ENCODE measurements around the gene RAB36.

DNA sequence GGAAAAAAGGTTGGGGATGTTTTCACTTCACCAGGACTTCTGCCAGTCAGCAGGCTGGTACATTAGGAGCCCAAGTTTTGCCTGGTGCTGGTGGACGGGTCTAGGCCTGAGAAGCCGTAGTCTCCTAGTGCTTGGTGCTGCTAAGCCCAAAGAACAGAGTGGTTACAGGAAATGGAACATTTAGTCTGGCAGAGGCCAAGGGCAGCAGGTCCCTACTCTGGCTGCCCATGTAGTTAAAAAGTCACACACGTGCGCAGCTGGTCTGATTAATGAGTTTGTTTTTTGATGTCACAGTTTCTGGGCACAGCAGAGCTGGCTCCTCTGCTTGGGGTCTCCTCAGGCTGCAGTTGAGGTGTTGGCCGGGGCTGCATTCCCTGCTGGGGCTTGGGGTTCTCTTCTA lies 55.6 kb downstream of the RAB36 start:
- TF ChIP-seq, protein P1, sequence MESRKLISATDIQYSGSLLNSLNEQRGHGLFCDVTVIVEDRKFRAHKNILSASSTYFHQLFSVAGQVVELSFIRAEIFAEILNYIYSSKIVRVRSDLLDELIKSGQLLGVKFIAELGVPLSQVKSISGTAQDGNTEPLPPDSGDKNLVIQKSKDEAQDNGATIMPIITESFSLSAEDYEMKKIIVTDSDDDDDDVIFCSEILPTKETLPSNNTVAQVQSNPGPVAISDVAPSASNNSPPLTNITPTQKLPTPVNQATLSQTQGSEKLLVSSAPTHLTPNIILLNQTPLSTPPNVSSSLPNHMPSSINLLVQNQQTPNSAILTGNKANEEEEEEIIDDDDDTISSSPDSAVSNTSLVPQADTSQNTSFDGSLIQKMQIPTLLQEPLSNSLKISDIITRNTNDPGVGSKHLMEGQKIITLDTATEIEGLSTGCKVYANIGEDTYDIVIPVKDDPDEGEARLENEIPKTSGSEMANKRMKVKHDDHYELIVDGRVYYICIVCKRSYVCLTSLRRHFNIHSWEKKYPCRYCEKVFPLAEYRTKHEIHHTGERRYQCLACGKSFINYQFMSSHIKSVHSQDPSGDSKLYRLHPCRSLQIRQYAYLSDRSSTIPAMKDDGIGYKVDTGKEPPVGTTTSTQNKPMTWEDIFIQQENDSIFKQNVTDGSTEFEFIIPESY (IDR thresholded peaks at IDR 0.05) = no peak
- TF ChIP-seq, protein P2, sequence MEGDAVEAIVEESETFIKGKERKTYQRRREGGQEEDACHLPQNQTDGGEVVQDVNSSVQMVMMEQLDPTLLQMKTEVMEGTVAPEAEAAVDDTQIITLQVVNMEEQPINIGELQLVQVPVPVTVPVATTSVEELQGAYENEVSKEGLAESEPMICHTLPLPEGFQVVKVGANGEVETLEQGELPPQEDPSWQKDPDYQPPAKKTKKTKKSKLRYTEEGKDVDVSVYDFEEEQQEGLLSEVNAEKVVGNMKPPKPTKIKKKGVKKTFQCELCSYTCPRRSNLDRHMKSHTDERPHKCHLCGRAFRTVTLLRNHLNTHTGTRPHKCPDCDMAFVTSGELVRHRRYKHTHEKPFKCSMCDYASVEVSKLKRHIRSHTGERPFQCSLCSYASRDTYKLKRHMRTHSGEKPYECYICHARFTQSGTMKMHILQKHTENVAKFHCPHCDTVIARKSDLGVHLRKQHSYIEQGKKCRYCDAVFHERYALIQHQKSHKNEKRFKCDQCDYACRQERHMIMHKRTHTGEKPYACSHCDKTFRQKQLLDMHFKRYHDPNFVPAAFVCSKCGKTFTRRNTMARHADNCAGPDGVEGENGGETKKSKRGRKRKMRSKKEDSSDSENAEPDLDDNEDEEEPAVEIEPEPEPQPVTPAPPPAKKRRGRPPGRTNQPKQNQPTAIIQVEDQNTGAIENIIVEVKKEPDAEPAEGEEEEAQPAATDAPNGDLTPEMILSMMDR (IDR thresholded peaks at IDR 0.05; ENCODE audit: low read depth, low read length, missing input control) = no peak
- no peak for TF ChIP-seq JUND (IDR thresholded peaks at IDR 0.05)
- TF ChIP-seq, protein P3, sequence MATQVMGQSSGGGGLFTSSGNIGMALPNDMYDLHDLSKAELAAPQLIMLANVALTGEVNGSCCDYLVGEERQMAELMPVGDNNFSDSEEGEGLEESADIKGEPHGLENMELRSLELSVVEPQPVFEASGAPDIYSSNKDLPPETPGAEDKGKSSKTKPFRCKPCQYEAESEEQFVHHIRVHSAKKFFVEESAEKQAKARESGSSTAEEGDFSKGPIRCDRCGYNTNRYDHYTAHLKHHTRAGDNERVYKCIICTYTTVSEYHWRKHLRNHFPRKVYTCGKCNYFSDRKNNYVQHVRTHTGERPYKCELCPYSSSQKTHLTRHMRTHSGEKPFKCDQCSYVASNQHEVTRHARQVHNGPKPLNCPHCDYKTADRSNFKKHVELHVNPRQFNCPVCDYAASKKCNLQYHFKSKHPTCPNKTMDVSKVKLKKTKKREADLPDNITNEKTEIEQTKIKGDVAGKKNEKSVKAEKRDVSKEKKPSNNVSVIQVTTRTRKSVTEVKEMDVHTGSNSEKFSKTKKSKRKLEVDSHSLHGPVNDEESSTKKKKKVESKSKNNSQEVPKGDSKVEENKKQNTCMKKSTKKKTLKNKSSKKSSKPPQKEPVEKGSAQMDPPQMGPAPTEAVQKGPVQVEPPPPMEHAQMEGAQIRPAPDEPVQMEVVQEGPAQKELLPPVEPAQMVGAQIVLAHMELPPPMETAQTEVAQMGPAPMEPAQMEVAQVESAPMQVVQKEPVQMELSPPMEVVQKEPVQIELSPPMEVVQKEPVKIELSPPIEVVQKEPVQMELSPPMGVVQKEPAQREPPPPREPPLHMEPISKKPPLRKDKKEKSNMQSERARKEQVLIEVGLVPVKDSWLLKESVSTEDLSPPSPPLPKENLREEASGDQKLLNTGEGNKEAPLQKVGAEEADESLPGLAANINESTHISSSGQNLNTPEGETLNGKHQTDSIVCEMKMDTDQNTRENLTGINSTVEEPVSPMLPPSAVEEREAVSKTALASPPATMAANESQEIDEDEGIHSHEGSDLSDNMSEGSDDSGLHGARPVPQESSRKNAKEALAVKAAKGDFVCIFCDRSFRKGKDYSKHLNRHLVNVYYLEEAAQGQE (IDR thresholded peaks at IDR 0.05) = no peak
- no peak for TF ChIP-seq YY1 (IDR thresholded peaks at IDR 0.05)
- no peak for TF ChIP-seq NR2F2 (IDR thresholded peaks at IDR 0.05)

Data from liver (tissue), 3 donors.